Measurements from ENCODE around the gene INPP4A. TPM values are rescaled to one million over a fixed set of nuclear protein-coding genes. Genes with fewer than 3 reads are reported as not detected.

The INPP4A gene
- total and polyA plus RNA-seq, 9 of the 15 experiments (the other 6 are each of a cell fraction or from before 2014, with no cell fraction given), result 1.8 to 15.7 (median 8.3) TPM

DNA sequence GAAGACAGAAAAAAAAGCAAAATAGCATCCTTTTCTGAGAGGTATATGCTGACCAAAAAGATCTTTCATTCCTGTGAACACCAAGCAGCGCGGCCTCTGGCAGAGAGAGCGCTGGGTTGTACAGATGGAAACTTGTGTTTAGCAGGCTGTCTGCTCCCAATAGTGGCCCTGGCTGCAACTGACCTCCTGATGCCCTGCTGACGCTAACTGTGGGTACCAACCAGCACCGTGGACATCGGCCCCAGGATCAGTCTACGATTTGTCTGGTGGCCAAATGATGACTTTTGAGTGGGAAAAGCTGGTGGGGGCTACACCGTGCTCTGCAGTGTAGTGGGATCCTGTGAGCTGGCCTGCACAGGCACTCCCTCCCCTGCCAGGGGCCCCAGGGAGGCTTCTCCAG is 147.9 kb downstream of the INPP4A start (continued):
- TF ChIP-seq PTTG1 (tag; IDR thresholded peaks at IDR 0.05; ENCODE audit: low read depth), result no peak
- no peak for TF ChIP-seq ZNF76 (CRISPR knock-in tag; IDR thresholded peaks at IDR 0.05; ENCODE audit: borderline replicate concordance)
- TF ChIP-seq EZH2 (IDR thresholded peaks at IDR 0.05; ENCODE audit: borderline replicate concordance, low read depth, low read length), result no peak
- no peak for TF ChIP-seq YBX1 (IDR thresholded peaks at IDR 0.05)
- TF ChIP-seq, protein P1, sequence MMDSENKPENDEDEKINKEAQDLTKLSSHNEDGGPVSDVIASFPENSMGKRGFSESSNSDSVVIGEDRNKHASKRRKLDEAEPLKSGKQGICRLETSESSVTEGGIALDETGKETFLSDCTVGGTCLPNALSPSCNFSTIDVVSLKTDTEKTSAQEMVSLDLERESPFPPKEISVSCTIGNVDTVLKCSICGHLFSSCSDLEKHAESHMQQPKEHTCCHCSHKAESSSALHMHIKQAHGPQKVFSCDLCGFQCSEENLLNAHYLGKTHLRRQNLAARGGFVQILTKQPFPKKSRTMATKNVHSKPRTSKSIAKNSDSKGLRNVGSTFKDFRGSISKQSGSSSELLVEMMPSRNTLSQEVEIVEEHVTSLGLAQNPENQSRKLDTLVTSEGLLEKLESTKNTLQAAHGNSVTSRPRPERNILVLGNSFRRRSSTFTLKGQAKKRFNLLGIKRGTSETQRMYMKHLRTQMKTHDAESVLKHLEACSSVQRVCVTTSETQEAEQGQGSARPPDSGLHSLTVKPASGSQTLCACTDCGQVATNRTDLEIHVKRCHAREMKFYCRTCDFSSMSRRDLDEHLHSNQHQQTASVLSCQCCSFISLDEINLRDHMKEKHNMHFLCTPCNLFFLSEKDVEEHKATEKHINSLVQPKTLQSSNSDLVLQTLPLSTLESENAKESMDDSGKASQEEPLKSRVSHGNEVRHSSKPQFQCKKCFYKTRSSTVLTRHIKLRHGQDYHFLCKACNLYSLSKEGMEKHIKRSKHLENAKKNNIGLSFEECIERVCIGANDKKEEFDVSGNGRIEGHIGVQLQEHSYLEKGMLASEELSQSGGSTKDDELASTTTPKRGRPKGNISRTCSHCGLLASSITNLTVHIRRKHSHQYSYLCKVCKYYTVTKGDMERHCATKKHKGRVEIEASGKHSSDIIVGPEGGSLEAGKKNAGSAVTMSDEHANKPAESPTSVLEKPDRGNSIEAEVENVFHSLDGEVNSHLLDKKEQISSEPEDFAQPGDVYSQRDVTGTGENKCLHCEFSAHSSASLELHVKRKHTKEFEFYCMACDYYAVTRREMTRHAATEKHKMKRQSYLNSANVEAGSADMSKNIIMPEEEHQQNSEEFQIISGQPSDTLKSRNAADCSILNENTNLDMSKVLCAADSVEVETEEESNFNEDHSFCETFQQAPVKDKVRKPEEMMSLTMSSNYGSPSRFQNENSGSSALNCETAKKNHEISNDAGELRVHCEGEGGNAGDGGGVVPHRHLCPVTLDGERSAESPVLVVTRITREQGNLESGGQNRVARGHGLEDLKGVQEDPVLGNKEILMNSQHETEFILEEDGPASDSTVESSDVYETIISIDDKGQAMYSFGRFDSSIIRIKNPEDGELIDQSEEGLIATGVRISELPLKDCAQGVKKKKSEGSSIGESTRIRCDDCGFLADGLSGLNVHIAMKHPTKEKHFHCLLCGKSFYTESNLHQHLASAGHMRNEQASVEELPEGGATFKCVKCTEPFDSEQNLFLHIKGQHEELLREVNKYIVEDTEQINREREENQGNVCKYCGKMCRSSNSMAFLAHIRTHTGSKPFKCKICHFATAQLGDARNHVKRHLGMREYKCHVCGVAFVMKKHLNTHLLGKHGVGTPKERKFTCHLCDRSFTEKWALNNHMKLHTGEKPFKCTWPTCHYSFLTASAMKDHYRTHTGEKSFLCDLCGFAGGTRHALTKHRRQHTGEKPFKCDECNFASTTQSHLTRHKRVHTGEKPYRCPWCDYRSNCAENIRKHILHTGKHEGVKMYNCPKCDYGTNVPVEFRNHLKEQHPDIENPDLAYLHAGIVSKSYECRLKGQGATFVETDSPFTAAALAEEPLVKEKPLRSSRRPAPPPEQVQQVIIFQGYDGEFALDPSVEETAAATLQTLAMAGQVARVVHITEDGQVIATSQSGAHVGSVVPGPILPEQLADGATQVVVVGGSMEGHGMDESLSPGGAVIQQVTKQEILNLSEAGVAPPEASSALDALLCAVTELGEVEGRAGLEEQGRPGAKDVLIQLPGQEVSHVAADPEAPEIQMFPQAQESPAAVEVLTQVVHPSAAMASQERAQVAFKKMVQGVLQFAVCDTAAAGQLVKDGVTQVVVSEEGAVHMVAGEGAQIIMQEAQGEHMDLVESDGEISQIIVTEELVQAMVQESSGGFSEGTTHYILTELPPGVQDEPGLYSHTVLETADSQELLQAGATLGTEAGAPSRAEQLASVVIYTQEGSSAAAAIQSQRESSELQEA (IDR thresholded peaks at IDR 0.05; ENCODE audit: low read depth), result no peak
